ENCODE data around the gene PHAF1.

The PHAF1 gene

DNA sequence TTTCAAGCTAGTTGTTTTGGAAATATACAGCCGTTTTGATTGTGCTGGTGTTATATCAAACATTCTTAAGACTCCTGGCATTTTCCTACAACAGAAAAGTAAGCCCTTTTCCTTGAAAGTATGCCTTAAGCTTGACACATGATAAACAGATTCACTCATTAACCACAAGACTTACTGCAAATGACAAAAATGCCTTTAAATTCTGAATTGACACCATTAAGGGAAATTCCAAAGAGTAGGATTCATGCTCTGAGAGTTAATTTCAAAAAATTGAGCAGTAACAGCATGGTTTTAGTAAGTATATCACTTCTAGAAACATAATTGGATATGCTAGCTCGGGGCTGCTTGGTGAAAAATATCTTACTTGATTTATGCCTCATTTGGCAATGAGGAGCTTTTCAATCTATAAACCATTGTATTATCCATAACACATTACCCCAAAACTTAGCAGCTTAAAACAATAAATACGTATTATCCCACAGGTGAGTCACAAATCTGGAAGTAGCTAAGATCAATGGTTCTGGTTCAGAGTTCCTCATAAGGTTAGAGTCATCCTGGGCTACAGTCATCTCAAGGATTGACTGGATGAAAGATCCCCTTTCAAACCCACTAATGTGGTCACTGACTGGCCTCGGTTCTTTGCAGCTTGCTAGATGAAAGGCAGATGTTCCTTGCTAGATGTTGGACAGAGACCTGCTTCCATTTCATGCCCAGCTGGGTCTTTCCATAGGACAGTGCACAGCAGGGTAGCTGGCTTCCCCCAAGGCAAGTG, 8.2 kb upstream of the PHAF1 start:
- H3K4me3 ChIP-seq (ENCODE audit: low read depth, low read length), result no peak overlapping the region
- in situ Hi-C loops (cut with HindIII; ENCODE audit: low sequenced_read_pairs), result loop anchor here (5.0 kb wide), 2 partner anchors 69 to 164 kb away; partner anchors contain the start of gene CES2
- TF ChIP-seq, protein P1, sequence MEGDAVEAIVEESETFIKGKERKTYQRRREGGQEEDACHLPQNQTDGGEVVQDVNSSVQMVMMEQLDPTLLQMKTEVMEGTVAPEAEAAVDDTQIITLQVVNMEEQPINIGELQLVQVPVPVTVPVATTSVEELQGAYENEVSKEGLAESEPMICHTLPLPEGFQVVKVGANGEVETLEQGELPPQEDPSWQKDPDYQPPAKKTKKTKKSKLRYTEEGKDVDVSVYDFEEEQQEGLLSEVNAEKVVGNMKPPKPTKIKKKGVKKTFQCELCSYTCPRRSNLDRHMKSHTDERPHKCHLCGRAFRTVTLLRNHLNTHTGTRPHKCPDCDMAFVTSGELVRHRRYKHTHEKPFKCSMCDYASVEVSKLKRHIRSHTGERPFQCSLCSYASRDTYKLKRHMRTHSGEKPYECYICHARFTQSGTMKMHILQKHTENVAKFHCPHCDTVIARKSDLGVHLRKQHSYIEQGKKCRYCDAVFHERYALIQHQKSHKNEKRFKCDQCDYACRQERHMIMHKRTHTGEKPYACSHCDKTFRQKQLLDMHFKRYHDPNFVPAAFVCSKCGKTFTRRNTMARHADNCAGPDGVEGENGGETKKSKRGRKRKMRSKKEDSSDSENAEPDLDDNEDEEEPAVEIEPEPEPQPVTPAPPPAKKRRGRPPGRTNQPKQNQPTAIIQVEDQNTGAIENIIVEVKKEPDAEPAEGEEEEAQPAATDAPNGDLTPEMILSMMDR (IDR thresholded peaks at IDR 0.05; ENCODE audit: low read depth, low read length, missing control alignments), result no peak
- peak; percentile 11 for DNase-seq (ENCODE audit: low read depth)

DNA sequence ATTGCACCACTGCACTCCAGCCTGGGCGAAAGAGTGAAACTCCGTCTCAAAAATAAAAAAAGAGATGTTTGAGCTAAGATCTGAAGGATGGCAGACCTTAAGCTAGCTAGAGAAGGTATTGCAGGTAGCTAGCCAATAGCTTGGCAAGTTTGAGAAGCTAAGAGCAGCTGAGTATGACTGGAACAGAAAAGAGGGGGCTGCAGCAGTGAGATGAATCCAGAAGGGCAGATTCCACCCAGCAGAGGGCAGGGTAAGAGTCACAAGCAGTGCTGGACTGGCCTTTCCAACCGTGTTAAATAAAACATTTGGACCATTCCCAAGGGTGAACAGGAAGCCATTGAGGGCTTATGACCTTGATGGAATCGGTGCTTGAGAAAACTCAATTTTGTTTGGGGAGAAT, 5.7 kb upstream of the PHAF1 start:
- in situ Hi-C loops (cut with HindIII; ENCODE audit: low sequenced_read_pairs), result loop anchor here (5.0 kb wide), 2 partner anchors 72 to 167 kb away; partner anchors contain the start of gene CES2

DNA sequence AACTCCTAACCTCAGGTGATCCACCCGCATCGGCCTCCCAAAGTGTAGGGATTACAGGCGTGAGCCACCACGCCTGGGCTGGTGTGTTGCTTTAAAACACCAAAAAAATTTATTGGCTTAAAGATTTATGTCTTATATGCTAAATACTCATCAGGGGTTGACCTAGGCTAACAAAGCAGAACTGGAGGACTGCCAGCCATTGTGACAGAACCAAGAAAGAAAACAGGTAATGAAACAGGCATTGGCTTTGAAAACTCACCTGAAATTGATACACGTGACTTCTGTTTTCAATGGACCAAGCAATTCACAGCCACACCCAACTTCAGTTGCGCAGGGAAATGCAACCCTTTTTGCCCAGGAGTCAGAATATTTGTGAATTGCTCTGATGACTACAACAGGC, 4.9 kb upstream of the PHAF1 start:
- in situ Hi-C loops (cut with HindIII; ENCODE audit: low sequenced_read_pairs), result loop anchor here (5.0 kb wide), 2 partner anchors 73 to 168 kb away; partner anchors contain the start of gene CES2
- TF ChIP-seq, protein P1 (IDR thresholded peaks at IDR 0.05; ENCODE audit: low read depth, low read length, missing control alignments), result no peak
- H3K4me3 ChIP-seq (ENCODE audit: low read depth, low read length), result no peak overlapping the region
- no peak for DNase-seq (ENCODE audit: low read depth)

More for the DNA sequence above, 5.7 kb upstream of the PHAF1 start:
- H3K4me3 ChIP-seq (ENCODE audit: low read depth, low read length), result no peak overlapping the region
- TF ChIP-seq, protein P1 (IDR thresholded peaks at IDR 0.05; ENCODE audit: low read depth, low read length, missing control alignments), result peak; percentile 45
- DNase-seq (ENCODE audit: low read depth), result peak; percentile 2

DNA sequence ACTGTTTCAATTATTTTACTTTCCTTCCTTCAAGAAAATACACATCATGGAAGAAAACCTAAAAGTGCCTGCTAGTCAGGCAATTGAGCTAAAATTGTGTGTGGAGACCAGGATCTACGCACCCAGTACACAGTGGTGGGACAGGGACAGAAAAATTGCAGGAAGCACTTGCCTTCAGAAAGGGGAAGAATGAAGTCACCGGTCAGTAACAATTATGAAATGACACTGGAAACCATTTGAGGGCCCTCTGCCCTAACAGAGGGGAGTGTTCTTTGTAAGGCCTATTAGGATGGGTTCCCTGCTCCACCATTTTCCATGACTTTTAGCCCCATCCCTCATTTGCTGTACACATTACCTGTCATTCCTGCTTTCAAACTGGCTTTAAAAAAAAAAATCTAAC, 4.5 kb upstream of the PHAF1 start:
- in situ Hi-C loops (cut with HindIII; ENCODE audit: low sequenced_read_pairs), result no loop called here
- TF ChIP-seq, protein P1 (IDR thresholded peaks at IDR 0.05; ENCODE audit: low read depth, low read length, missing control alignments), result no peak
- H3K4me3 ChIP-seq (ENCODE audit: low read depth, low read length), result no peak overlapping the region
- DNase-seq (ENCODE audit: low read depth), result no peak

DNA sequence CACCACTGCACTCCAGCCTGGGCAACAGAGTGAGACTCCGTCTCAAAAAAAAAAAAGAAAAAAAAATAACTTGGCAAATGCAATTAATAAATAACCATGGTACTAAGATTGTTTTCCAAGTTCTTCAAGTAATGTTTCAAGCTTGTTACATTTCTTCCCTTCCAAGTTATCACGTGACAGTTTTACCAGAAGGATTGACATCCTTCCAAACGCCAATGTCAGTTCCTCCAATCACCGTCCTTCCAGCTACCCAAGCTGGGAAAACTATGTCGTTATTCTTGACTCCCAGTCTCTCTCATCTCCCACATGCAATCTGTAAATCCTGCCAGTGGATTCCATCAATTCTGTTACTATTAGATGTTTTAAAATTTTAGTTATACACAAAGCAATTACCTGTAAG, 3.9 kb upstream of the PHAF1 start:
- no peak for DNase-seq (ENCODE audit: low read depth)
- TF ChIP-seq, protein P1 (IDR thresholded peaks at IDR 0.05; ENCODE audit: low read depth, low read length, missing control alignments), result no peak
- no peak overlapping the region for H3K4me3 ChIP-seq (ENCODE audit: low read depth, low read length)
- in situ Hi-C loops (cut with HindIII; ENCODE audit: low sequenced_read_pairs), result no loop called here

DNA sequence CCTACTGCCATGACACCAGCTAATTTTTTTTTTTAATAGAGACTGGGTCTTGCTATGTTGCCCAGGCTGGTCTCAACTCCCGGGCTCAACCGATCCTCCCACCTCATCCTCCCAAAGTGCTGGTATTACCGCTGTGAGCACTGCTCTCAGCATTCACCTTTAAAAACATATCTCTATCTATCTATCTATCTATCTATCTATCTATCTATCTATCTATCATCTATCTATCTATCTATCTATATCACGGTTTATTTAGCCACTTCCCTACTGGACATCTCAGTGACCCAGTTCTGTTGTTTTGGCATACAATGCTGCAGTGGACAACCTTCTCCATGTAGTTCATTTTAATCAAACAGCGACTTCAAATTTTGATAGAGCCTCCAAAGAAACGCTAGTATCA, 1.3 kb upstream of the PHAF1 start:
- no peak for DNase-seq (ENCODE audit: low read depth)
- in situ Hi-C loops (cut with HindIII; ENCODE audit: low sequenced_read_pairs), result no loop called here
- H3K4me3 ChIP-seq (ENCODE audit: low read depth, low read length), result no peak overlapping the region
- TF ChIP-seq, protein P1 (IDR thresholded peaks at IDR 0.05; ENCODE audit: low read depth, low read length, missing control alignments), result no peak

Measured in astrocyte of the cerebellum (primary cell).